Omental fat pad (tissue), 4 donors: Measurements from ENCODE around the gene TAB3. TPM values are rescaled to one million over a fixed set of nuclear protein-coding genes. Genes with fewer than 3 reads are reported as not detected.

Experiments used
- ATAC-seq: fragments of 150-250 bp; one replicate; pipeline ENCODE4 v1.9.1; 2016; ENCODE audit warnings: mild to moderate bottlenecking, moderate library complexity; ENCODE audit not compliant: low FRiP score
- DNase-seq: peaks from one replicate; pipeline ENCODE4 v3.0.0-alpha.2; 2019; ENCODE audit warnings: low spot score
- total RNA-seq, 4 donors: library from RNA; depleted of rRNA; stranded (reverse); fragments of >200 nt; gene quantifications; one replicate each; pipeline ENCODE4 v1.1.0, GENCODE V29; 2016
- TF ChIP-seq, protein P1 (sequence below), 3 donors: fragments of 450-650 bp; IDR thresholded peaks; one replicate each; pipeline ENCODE4 v1.5.1; 2016 to 2017; ENCODE audit warnings: antibody characterized with exemption in 3 of 3, mild to moderate bottlenecking in 3 of 3, moderate library complexity in 2 of 3

TAB3 gene
- total RNA-seq, 4 donors from 2014 or later: 24.3 to 31.2 (median 27.9) TPM

DNA sequence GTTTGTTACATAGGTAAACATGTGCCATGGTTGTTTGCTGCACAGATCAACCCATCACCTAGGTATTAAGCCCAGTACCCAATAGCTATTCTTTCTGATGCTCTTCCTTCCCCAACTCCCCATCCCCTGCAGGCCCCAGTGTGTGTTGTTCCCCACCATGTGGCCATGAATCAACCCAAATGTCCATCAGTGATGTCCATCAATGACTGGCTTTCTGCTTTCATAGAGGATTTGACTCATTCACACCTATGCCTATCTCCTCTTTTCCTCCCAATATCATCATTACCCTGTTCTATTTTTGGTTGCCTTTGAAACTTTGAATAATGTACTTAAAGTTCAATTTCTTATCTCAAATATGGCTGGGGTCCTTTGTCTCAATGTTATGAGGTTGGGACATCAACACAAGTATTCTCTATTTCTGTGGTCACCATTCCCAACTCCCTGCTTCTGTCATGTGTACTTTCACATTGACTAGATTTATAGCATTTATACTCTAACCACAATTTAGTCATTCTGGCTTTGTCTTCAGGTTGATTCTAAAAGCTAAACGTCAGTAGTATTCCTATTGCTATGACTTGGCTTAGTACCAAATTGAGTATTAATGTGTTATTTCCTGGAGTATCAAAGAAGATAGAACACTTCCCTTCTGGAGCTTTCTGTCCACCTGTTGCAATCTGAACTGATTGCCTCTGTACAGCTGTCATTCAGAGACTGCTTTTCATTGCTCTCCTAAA is 107.2 kb downstream of the TAB3 start:
- ATAC-seq (no peak), DNase-seq (no peak)
- TF ChIP-seq, protein P1, sequence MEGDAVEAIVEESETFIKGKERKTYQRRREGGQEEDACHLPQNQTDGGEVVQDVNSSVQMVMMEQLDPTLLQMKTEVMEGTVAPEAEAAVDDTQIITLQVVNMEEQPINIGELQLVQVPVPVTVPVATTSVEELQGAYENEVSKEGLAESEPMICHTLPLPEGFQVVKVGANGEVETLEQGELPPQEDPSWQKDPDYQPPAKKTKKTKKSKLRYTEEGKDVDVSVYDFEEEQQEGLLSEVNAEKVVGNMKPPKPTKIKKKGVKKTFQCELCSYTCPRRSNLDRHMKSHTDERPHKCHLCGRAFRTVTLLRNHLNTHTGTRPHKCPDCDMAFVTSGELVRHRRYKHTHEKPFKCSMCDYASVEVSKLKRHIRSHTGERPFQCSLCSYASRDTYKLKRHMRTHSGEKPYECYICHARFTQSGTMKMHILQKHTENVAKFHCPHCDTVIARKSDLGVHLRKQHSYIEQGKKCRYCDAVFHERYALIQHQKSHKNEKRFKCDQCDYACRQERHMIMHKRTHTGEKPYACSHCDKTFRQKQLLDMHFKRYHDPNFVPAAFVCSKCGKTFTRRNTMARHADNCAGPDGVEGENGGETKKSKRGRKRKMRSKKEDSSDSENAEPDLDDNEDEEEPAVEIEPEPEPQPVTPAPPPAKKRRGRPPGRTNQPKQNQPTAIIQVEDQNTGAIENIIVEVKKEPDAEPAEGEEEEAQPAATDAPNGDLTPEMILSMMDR (IDR thresholded peaks at IDR 0.05): no peak

DNA sequence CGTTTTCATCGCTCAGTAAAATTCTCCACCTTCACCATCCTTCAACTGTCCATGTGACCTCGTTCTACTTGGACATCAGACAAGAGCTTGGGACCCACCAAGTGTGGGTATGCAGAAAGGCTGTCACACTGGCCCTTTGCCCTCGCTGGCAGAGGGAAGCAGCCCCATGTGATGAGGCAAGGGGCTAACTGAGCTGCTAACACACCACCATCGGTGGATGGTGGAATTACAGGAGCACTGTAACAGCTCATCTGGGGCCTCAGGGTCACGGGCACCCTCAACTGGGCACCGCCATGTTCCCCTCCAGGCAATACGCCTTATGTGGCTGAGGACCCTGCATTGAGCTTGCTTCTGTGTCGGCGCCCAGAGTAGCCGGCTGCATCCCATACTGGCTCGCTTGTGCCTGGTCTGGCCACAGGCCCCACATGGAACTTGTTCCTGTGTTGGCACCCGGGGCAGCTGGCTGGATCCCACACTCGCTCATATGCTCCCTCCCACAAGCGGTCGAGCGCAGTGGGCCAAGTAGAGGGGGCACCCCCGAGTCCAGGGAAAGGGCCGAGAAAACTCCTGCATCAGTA is 109.5 kb downstream of the TAB3 start:
- TF ChIP-seq, protein P1 (IDR thresholded peaks at IDR 0.05): no peak
- DNase-seq (no peak), ATAC-seq (no peak)

DNA sequence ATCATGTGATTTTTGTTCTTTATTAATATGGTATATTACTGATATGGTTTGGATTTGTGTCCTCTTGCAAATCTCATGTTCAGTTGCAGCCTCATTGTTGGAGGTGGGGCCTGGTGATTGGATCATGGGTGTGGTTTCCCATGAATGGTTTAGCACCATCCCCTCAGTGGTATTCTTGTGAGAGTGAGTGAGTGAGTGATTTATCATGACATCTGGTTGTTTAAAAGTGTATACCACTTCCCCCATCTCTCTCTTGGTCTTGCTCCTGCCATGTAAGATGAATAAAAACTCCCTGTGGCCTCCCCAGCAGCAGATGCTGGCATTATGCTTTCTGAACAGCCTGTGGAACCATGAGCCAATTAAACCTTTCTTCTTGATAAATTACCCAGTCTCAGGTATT is 111.5 kb downstream of the TAB3 start:
- ATAC-seq: no peak
- TF ChIP-seq, protein P1 (IDR thresholded peaks at IDR 0.05): no peak
- no peak for DNase-seq

Other genes with a start within 250 kb of the TAB3 start
- gene GK, start 235.8 kb downstream of the TAB3 start, total RNA-seq: 10 to 100 TPM in 1 of 4 donors, 1 to 10 TPM in 3; 4.1 to 58.6 (median 6.7) TPM
- not detected for gene FTHL17, start 182.8 kb upstream of the TAB3 start, total RNA-seq